K562 (cell line): ENCODE data around the gene CCL4L2. TPM values are rescaled to one million over a fixed set of nuclear protein-coding genes. Genes with fewer than 3 reads are reported as not detected.

ENCODE experiments used
- ATAC-seq: fragments of 200-7000 bp; cut with Tn5 transposase; 3 replicates; pipeline ENCODE4 v1.9.1; 2020; ENCODE audit warnings: moderate library complexity
- BruUV-seq: library from RNA; stranded (reverse); fragments of 400-500 nt; replicated peaks from 2 replicates; lab custom pipeline; 2021; lab: Mats Ljungman, UMichigan
- CTCF ChIA-PET: fragments of 300-600 bp; formaldehyde crosslinking; extraction: SDS; loops from one replicate; lab custom pipeline; 2021; ENCODE audit warnings: low intra/inter-chr PET ratio; lab: Yijun Ruan, JAX
- POLR2A ChIA-PET: fragments of 300-600, 350-650 bp; sonication (Branson Sonifier 250); formaldehyde crosslinking; extraction: SDS; loops from one replicate; lab custom pipeline; 2021; ENCODE audit warnings: antibody characterized with exemption, inconsistent platforms; lab: Yijun Ruan, JAX
- DNase-seq, 4 experiments: peaks; one replicate each; pipeline versions ENCODE4 v3.0.0 to v3.0.0-alpha.2; 2011 to 2018; ENCODE audit warnings: low spot score in 3 of 4, mixed read lengths in 3 of 4; ENCODE audit errors: extremely low read depth in 1 of 4
- FAIRE-seq: peaks from 2 replicates; lab custom pipeline; 2011; peaks lifted over from hg19 to GRCh38; lab: Jason Lieb, UNC
- H2AFZ ChIP-seq: 2 replicates; pipeline ENCODE4 v1.6.0; 2011; ENCODE audit warnings: low read depth, low read length, control low read depth, inconsistent platforms
- H3K27ac ChIP-seq: fragments of 200-600 bp; 3 replicates; pipeline ENCODE4 v1.8.0; 2011; ENCODE audit warnings: low read depth, mild to moderate bottlenecking, control low read depth, inconsistent platforms, low read length, moderate library complexity, mixed read lengths; ENCODE audit errors: extremely low read depth
- H3K27me3 ChIP-seq, 2 experiments: fragments of 300-600 bp in 1 of 2; 2 replicates in 1 of 2; 3 replicates in 1 of 2; pipeline versions ENCODE4 v1.6.0 to v1.8.0; 2011; ENCODE audit warnings: inconsistent platforms in 2 of 2, low read length in 2 of 2, mild to moderate bottlenecking in 1 of 2, mixed read lengths in 1 of 2, moderate library complexity in 1 of 2; ENCODE audit not compliant: control insufficient read depth in 2 of 2, insufficient read depth in 2 of 2
- H3K36me3 ChIP-seq: fragments of 300-600 bp; 3 replicates; pipeline ENCODE4 v1.8.0; 2011; ENCODE audit warnings: mild to moderate bottlenecking, low read length, inconsistent platforms; ENCODE audit not compliant: control insufficient read depth, insufficient read depth
- H3K4me1 ChIP-seq, 2 experiments: fragments of 200-600 bp in 1 of 2; replicated peaks in 1 of 2; 2 replicates in 1 of 2; 3 replicates in 1 of 2; pipeline versions ENCODE4 v1.5.1 to v1.8.0; 2011; ENCODE audit warnings: inconsistent platforms in 2 of 2, low read length in 2 of 2, mild to moderate bottlenecking in 1 of 2, mixed read lengths in 1 of 2, moderate library complexity in 1 of 2; ENCODE audit not compliant: control insufficient read depth in 2 of 2, insufficient read depth in 2 of 2
- H3K4me2 ChIP-seq: 2 replicates; pipeline ENCODE4 v1.6.1; 2011; ENCODE audit warnings: low read length, control low read depth, inconsistent platforms, mixed read lengths; ENCODE audit not compliant: insufficient read depth
- H3K4me3 ChIP-seq: fragments of 200-600 bp; sonication (generic), shearing (Covaris generic); 2 replicates; pipeline ENCODE4 v1.5.1; 2016; ENCODE audit warnings: control low read depth, inconsistent platforms
- H3K79me2 ChIP-seq: fragments of 200-600 bp; 3 replicates; pipeline ENCODE4 v1.8.0; 2011; ENCODE audit warnings: low read length, inconsistent platforms; ENCODE audit not compliant: control insufficient read depth, insufficient read depth
- H3K9ac ChIP-seq, 2 experiments: 2 replicates each; pipeline versions ENCODE4 v1.6.0 to v1.6.1; 2011; ENCODE audit warnings: low read depth in 2 of 2, low read length in 2 of 2, control low read depth in 1 of 2, inconsistent platforms in 1 of 2, mild to moderate bottlenecking in 1 of 2, mixed read lengths in 1 of 2; ENCODE audit not compliant: insufficient read depth in 1 of 2
- H3K9me1 ChIP-seq: one replicate; pipeline ENCODE4 v1.6.0; 2011; ENCODE audit warnings: inconsistent platforms, mild to moderate bottlenecking, low read length, moderate library complexity; ENCODE audit not compliant: control insufficient read depth, insufficient read depth
- H3K9me3 ChIP-seq: replicated peaks from 2 replicates; pipeline ENCODE4 v1.5.1; 2011; ENCODE audit warnings: low read depth, low read length, inconsistent platforms; ENCODE audit not compliant: control insufficient read depth, insufficient read depth
- H4K20me1 ChIP-seq: replicated peaks from 2 replicates; pipeline ENCODE4 v1.6.1; 2011; ENCODE audit warnings: low read length, inconsistent platforms, mixed read lengths; ENCODE audit not compliant: control insufficient read depth, insufficient read depth
- DPF2 ChIP-seq: fragments of 450-650 bp; IDR thresholded peaks from 2 replicates; pipeline ENCODE4 v1.6.1; 2016
- NR2F6 ChIP-seq: fragments of 450-650 bp; formaldehyde crosslinking; IDR thresholded peaks from 2 replicates; pipeline ENCODE4 v1.4.0; 2020; ENCODE audit warnings: mild to moderate bottlenecking
- WGBS: fragments of 100-300 bp; shearing (Covaris generic); methylation state at CpG from one replicate; pipeline ENCODE4 v1.1.6; 2016; ENCODE audit warnings: low coverage, mixed read lengths; ENCODE audit not compliant: insufficient coverage; ENCODE audit errors: missing lambda C conversion rate; 5-methylcytosine and 5-hydroxymethylcytosine counted together
- in situ Hi-C: fragments of 300-500 bp; cut with MboI; formaldehyde crosslinking; loops from 4 replicates; pipeline ENCODE4 v1.15.0; 2018; ENCODE audit warnings: inconsistent platforms, mixed read lengths
- intact Hi-C: fragments of 100-400 bp; cut with micrococcal nuclease; formaldehyde crosslinking; loops from 2 replicates; pipeline ENCODE4 v1.14.2; 2022
- polyA plus RNA-seq, 8 experiments: library from polyadenylated mRNA; depleted of rRNA in 4 of 8; stranded (reverse) in 5 of 8; unstranded in 3 of 8; fragments of >200 nt; fragmentation: Nextera tagmentation in 2 of 8; fragmentation: Illumina TruSeq in 1 of 8; extraction: Ambion mirVana in 2 of 8; extraction: Trizol in 1 of 8; gene quantifications; 2 replicates each; pipeline versions ENCODE4 v1.2.1 to v1.2.3, GENCODE V29; 2011 to 2014; ENCODE audit warnings: inconsistent platforms in 1 of 8, missing spikeins in 1 of 8
- total RNA-seq, 7 experiments: library from RNA; depleted of rRNA in 6 of 7; stranded (reverse); fragments of >200 nt in 6 of 7; fragmentation: Illumina TruSeq in 2 of 7; extraction: Trizol in 2 of 7; gene quantifications; 2 replicates each; pipeline versions ENCODE4 v1.2.1 to v1.2.3, GENCODE V29; 2011 to 2021; ENCODE audit warnings: low replicate concordance in 1 of 7
- TF ChIP-seq, protein P1 (sequence below): sonication (generic); formaldehyde crosslinking; IDR thresholded peaks from 2 replicates; pipeline ENCODE4 v1.5.0; 2020; ENCODE audit warnings: missing genetic modification reagents
- TF ChIP-seq, protein P2 (sequence below), 2 experiments: fragments of 450-650 bp; formaldehyde crosslinking in 1 of 2; IDR thresholded peaks; 2 replicates each; pipeline versions ENCODE4 v1.4.0 to v1.6.1; 2014 to 2020; ENCODE audit warnings: mild to moderate bottlenecking in 2 of 2, borderline replicate concordance in 1 of 2, low read depth in 1 of 2
- TF ChIP-seq, protein P3 (sequence below): fragments of 250-450 bp; sonication (Bioruptor Pico); IDR thresholded peaks from 2 replicates; pipeline ENCODE4 v1.8.0; 2022; ENCODE audit warnings: moderate library complexity, mild to moderate bottlenecking, inconsistent platforms

Gene CCL4L2
- total and polyA plus RNA-seq, 9 of the 15 experiments (the other 6 are each of a cell fraction or from before 2014, with no cell fraction given), result 0.11 to 0.51 (median 0.38) TPM; not detected in 6

- intact Hi-C loops, result no loop called here
- Histone ChIP-seq H2AFZ (no peak overlapping the region), H3K9ac (no peak overlapping the region), H3K27ac (no peak overlapping the region), H3K36me3 (no peaks in the 10 kb centered on the region), H3K9me3 (no peaks in the 10 kb centered on the region), H3K4me3 (no peak overlapping the region), H4K20me1 (no peaks in the 10 kb centered on the region), H3K79me2 (no peaks in the 10 kb centered on the region), H3K27me3 (peaks cover 0 to 6% of the 10 kb centered on the region in 2 experiments; a peak in 2 of 5 replicates), H3K4me2 (no peak overlapping the region), H3K9me1 (no peaks in the 10 kb centered on the region), H3K4me1 (no peaks in the 10 kb centered on the region; a peak in 1 of 5 replicates)
- in situ Hi-C loops, result loop anchor here (25.0 kb wide), 2 partner anchors 157 to 1957 kb away; no protein-coding TSS in a partner anchor
- TF ChIP-seq, protein P1, sequence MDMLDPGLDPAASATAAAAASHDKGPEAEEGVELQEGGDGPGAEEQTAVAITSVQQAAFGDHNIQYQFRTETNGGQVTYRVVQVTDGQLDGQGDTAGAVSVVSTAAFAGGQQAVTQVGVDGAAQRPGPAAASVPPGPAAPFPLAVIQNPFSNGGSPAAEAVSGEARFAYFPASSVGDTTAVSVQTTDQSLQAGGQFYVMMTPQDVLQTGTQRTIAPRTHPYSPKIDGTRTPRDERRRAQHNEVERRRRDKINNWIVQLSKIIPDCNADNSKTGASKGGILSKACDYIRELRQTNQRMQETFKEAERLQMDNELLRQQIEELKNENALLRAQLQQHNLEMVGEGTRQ, result no peak
- TF ChIP-seq NR2F6 (CRISPR knock-in tag), result no peak
- TF ChIP-seq, protein P2, sequence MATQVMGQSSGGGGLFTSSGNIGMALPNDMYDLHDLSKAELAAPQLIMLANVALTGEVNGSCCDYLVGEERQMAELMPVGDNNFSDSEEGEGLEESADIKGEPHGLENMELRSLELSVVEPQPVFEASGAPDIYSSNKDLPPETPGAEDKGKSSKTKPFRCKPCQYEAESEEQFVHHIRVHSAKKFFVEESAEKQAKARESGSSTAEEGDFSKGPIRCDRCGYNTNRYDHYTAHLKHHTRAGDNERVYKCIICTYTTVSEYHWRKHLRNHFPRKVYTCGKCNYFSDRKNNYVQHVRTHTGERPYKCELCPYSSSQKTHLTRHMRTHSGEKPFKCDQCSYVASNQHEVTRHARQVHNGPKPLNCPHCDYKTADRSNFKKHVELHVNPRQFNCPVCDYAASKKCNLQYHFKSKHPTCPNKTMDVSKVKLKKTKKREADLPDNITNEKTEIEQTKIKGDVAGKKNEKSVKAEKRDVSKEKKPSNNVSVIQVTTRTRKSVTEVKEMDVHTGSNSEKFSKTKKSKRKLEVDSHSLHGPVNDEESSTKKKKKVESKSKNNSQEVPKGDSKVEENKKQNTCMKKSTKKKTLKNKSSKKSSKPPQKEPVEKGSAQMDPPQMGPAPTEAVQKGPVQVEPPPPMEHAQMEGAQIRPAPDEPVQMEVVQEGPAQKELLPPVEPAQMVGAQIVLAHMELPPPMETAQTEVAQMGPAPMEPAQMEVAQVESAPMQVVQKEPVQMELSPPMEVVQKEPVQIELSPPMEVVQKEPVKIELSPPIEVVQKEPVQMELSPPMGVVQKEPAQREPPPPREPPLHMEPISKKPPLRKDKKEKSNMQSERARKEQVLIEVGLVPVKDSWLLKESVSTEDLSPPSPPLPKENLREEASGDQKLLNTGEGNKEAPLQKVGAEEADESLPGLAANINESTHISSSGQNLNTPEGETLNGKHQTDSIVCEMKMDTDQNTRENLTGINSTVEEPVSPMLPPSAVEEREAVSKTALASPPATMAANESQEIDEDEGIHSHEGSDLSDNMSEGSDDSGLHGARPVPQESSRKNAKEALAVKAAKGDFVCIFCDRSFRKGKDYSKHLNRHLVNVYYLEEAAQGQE (IDR thresholded peaks at IDR 0.05; ENCODE audit: borderline replicate concordance), result no peak
- TF ChIP-seq, protein P2 (CRISPR knock-in tag; IDR thresholded peaks at IDR 0.05; ENCODE audit: low read depth), result no peak
- no peak for TF ChIP-seq DPF2
- TF ChIP-seq, protein P3, sequence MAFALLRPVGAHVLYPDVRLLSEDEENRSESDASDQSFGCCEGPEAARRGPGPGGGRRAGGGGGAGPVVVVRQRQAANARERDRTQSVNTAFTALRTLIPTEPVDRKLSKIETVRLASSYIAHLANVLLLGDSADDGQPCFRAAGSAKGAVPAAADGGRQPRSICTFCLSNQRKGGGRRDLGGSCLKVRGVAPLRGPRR (CRISPR knock-in tag), result no peak
- ATAC-seq (no peak), FAIRE-seq (no peak), DNase-seq (no peak)
- 13% methylated on average over 7 of the region's 7 CpGs for whole genome bisulfite sequencing
- BruUV-seq, result no TSS peak
- CTCF ChIA-PET, result no interaction called here
- POLR2A ChIA-PET, result no interaction called here
Observed at GRCh38 chr17:36204724-36205500, 6.0 kb upstream of the CCL4L2 start.
